ENCODE data around the gene SRY.

The SRY gene

DNA sequence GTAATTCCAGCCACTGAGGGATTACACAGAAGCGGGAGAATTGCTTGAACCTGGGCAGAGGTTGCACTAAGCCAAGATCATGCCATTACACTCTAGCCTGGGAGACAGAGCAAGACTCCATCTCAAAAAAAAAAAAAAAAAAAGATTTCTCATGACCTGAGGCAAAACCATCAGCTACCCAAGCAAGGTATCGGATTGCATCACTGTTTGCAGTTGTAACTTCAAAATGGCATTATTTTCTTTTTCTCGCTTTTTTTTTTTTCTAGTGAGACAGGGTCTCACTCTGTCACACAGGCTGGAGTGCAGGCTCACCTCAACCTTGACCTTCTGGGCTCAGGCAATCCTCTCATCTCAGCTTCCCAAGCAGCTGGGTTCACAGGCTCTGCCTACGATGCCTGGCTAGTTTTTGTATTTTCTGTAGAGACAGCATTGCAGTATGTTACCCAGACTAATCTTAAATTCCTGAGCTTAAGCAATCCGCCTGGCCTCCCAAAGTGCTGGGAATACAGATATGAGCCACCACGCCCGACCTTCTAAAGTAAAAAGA is 9.6 kb upstream of the SRY start:
- no peaks in the 10 kb centered on the region for H3K79me2 ChIP-seq (ENCODE audit: insufficient read depth, low read length)
- no peak overlapping the region for H3K9ac ChIP-seq (ENCODE audit: low read length)
- no peaks in the 10 kb centered on the region for H3K9me2 ChIP-seq (replicated peaks; ENCODE audit: insufficient read depth, low read length)
- H3K27ac ChIP-seq (ENCODE audit: low read depth, low read length), result no peak overlapping the region
- no peaks in the 10 kb centered on the region for H4K20me1 ChIP-seq (ENCODE audit: low read depth, low read length)
- TF ChIP-seq EZH2phosphoT487 (conservative IDR thresholded peaks at IDR 0.05; ENCODE audit: low read length), result no peak
- TF ChIP-seq, protein P1, sequence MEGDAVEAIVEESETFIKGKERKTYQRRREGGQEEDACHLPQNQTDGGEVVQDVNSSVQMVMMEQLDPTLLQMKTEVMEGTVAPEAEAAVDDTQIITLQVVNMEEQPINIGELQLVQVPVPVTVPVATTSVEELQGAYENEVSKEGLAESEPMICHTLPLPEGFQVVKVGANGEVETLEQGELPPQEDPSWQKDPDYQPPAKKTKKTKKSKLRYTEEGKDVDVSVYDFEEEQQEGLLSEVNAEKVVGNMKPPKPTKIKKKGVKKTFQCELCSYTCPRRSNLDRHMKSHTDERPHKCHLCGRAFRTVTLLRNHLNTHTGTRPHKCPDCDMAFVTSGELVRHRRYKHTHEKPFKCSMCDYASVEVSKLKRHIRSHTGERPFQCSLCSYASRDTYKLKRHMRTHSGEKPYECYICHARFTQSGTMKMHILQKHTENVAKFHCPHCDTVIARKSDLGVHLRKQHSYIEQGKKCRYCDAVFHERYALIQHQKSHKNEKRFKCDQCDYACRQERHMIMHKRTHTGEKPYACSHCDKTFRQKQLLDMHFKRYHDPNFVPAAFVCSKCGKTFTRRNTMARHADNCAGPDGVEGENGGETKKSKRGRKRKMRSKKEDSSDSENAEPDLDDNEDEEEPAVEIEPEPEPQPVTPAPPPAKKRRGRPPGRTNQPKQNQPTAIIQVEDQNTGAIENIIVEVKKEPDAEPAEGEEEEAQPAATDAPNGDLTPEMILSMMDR (IDR thresholded peaks at IDR 0.05; ENCODE audit: insufficient read depth, low read length, poor library complexity, severe bottlenecking), result no peak
- no peaks in the 10 kb centered on the region for H3F3A ChIP-seq (ENCODE audit: insufficient read depth)
- no peaks in the 10 kb centered on the region for H3K36me3 ChIP-seq (ENCODE audit: low read length)
- no peak overlapping the region for H2AFZ ChIP-seq (ENCODE audit: low read depth, low read length, severe bottlenecking)
- H3K27me3 ChIP-seq (ENCODE audit: low read length), result no peaks in the 10 kb centered on the region
- no peak overlapping the region for H3K4me3 ChIP-seq (ENCODE audit: insufficient read depth, low read length, poor library complexity, severe bottlenecking)
- H3K4me2 ChIP-seq (ENCODE audit: low read depth, low read length, poor library complexity, severe bottlenecking), result no peak overlapping the region
- no peaks in the 10 kb centered on the region for H3K9me3 ChIP-seq (ENCODE audit: insufficient read depth, low read length)

- Histone ChIP-seq H3K27ac (ENCODE audit: low read depth, low read length) (no peak overlapping the region), H3K9me3 (ENCODE audit: insufficient read depth, low read length) (no peaks in the 10 kb centered on the region), H3F3A (ENCODE audit: insufficient read depth) (no peaks in the 10 kb centered on the region), H3K4me2 (ENCODE audit: low read depth, low read length, poor library complexity, severe bottlenecking) (no peak overlapping the region), H4K20me1 (ENCODE audit: low read depth, low read length) (no peaks in the 10 kb centered on the region), H2AFZ (ENCODE audit: low read depth, low read length, severe bottlenecking) (no peak overlapping the region), H3K79me2 (ENCODE audit: insufficient read depth, low read length) (no peaks in the 10 kb centered on the region), H3K4me3 (ENCODE audit: insufficient read depth, low read length, poor library complexity, severe bottlenecking) (no peak overlapping the region), H3K36me3 (ENCODE audit: low read length) (no peaks in the 10 kb centered on the region), H3K27me3 (ENCODE audit: low read length) (no peaks in the 10 kb centered on the region), H3K9ac (ENCODE audit: low read length) (no peak overlapping the region), H3K9me2 (replicated peaks; ENCODE audit: insufficient read depth, low read length) (no peaks in the 10 kb centered on the region)
- no peak for TF ChIP-seq EZH2phosphoT487 (conservative IDR thresholded peaks at IDR 0.05; ENCODE audit: low read length)
- TF ChIP-seq, protein P1 (IDR thresholded peaks at IDR 0.05; ENCODE audit: insufficient read depth, low read length, poor library complexity, severe bottlenecking), result no peak
Measured at GRCh38 chrY:2789756-2790155, 2.3 kb upstream of the SRY start.

GRCh38 chrY:2786876-2787512 is 488 bp downstream of the SRY start:
- H2AFZ ChIP-seq (ENCODE audit: low read depth, low read length, severe bottlenecking), result no peak overlapping the region
- TF ChIP-seq EZH2phosphoT487 (conservative IDR thresholded peaks at IDR 0.05; ENCODE audit: low read length), result no peak
- TF ChIP-seq, protein P1 (IDR thresholded peaks at IDR 0.05; ENCODE audit: insufficient read depth, low read length, poor library complexity, severe bottlenecking), result no peak
- no peak overlapping the region for H3K9ac ChIP-seq (ENCODE audit: low read length)

More at GRCh38 chrY:2786876-2787512, 488 bp downstream of the SRY start:
- Histone ChIP-seq H3K79me2 (ENCODE audit: insufficient read depth, low read length) (no peaks in the 10 kb centered on the region), H3K9me2 (replicated peaks; ENCODE audit: insufficient read depth, low read length) (no peaks in the 10 kb centered on the region), H3K9me3 (ENCODE audit: insufficient read depth, low read length) (no peaks in the 10 kb centered on the region), H3K27ac (ENCODE audit: low read depth, low read length) (no peak overlapping the region), H3K4me3 (ENCODE audit: insufficient read depth, low read length, poor library complexity, severe bottlenecking) (no peak overlapping the region), H3F3A (ENCODE audit: insufficient read depth) (no peaks in the 10 kb centered on the region), H4K20me1 (ENCODE audit: low read depth, low read length) (no peaks in the 10 kb centered on the region), H3K36me3 (ENCODE audit: low read length) (no peaks in the 10 kb centered on the region), H3K27me3 (ENCODE audit: low read length) (no peaks in the 10 kb centered on the region), H3K4me2 (ENCODE audit: low read depth, low read length, poor library complexity, severe bottlenecking) (no peak overlapping the region)
